ES-I3 (cell line): ENCODE results near the gene SLC6A1.

ENCODE experiments used
- H3K36me3 ChIP-seq: 2 replicates; pipeline ENCODE4 v1.6.1; 2013; ENCODE audit warnings: mild to moderate bottlenecking, low read length, control low read depth, moderate library complexity; ENCODE audit not compliant: insufficient read depth
- H3K4me1 ChIP-seq: 2 replicates; pipeline ENCODE4 v1.6.1; 2013; ENCODE audit warnings: mild to moderate bottlenecking, control low read depth, low read length; ENCODE audit not compliant: insufficient read depth
- H3K9ac ChIP-seq: 2 replicates; pipeline ENCODE4 v1.6.1; 2013; ENCODE audit warnings: low read depth, mild to moderate bottlenecking, low read length, moderate library complexity
- H3K9me3 ChIP-seq: 2 replicates; pipeline ENCODE4 v1.6.1; 2013; ENCODE audit warnings: mild to moderate bottlenecking, low read length, moderate library complexity; ENCODE audit not compliant: control insufficient read depth, insufficient read depth

Gene SLC6A1

GRCh38 chr3:11010426-11011165 is 18.0 kb downstream of the SLC6A1 start:
- H3K4me1 ChIP-seq, result no peaks in the 10 kb centered on the region
- H3K36me3 ChIP-seq, result no peaks in the 10 kb centered on the region
- no peak overlapping the region for H3K9ac ChIP-seq
- H3K9me3 ChIP-seq, result no peaks in the 10 kb centered on the region

- Histone ChIP-seq H3K36me3 (no peaks in the 10 kb centered on the region), H3K9me3 (no peaks in the 10 kb centered on the region), H3K4me1 (no peaks in the 10 kb centered on the region), H3K9ac (no peak overlapping the region)
These were observed 21.7 kb downstream of the SLC6A1 start for GRCh38 chr3:11014253-11014652.

- Histone ChIP-seq H3K9ac (no peak overlapping the region), H3K4me1 (no peaks in the 10 kb centered on the region), H3K36me3 (no peaks in the 10 kb centered on the region)
These were observed 22.2 kb downstream of the SLC6A1 start for GRCh38 chr3:11014752-11015151.

DNA sequence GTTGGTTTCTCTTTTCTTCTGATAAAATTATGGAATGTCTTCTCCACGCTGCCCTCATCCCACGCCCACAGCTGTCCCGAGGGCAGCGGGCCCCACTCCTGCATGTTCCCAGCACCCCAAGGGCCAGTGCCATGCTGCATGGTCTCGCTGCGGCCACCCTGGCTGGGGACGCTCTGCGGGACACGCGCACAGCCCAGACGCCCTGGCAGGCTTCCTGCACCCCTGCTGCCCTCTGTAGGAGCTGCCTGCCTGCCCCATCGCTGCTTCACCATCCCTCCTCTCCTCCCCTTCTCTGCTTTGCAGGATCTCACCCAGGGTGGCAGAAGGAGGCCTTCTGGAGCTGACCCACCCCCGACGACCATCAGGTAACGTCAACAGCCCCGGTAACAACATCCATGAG is 22.8 kb downstream of the SLC6A1 start:
- no peaks in the 10 kb centered on the region for H3K9me3 ChIP-seq
- H3K36me3 ChIP-seq, result no peaks in the 10 kb centered on the region
- H3K9ac ChIP-seq, result no peak overlapping the region
- H3K4me1 ChIP-seq, result no peaks in the 10 kb centered on the region

More at GRCh38 chr3:11014752-11015151, 22.2 kb downstream of the SLC6A1 start:
- no peaks in the 10 kb centered on the region for H3K9me3 ChIP-seq

GRCh38 chr3:11016727-11017126 is 24.2 kb downstream of the SLC6A1 start:
- Histone ChIP-seq H3K9me3 (no peaks in the 10 kb centered on the region), H3K9ac (no peak overlapping the region), H3K36me3 (no peaks in the 10 kb centered on the region), H3K4me1 (no peaks in the 10 kb centered on the region)

DNA sequence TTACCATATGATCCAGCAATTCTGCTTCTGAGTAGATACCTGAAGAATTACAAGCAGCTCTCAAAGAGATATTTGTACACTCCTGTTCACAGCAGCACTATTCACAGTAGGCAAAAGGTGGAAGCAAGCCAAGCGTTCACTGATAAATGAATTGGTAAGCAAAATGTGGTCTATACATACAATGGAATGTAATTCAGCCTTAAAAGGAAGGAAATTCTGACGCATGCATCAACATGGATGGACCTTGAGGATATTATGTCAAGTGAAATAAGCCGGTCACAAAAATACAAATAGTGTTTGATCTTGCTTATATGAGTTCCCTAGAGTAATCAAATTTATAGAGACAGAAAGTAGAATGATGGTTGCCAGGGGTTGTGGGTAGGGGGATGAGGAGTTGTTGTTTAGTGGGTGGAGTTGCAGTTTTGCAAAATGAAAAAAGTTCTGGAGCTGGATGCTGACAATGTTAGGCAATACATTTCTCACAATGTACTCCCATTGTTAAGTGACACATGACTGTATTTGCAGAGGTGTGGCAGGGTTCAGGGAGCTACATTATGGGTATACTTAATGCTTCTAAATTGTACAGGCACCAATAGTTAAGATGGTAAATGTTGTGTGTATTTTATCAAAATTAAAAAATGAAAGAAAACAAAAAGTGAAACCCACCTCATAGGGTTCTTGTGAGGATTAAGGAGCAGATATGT is 26.7 kb downstream of the SLC6A1 start:
- no peak overlapping the region for H3K9ac ChIP-seq
- no peaks in the 10 kb centered on the region for H3K4me1 ChIP-seq
- no peaks in the 10 kb centered on the region for H3K9me3 ChIP-seq
- no peaks in the 10 kb centered on the region for H3K36me3 ChIP-seq

DNA sequence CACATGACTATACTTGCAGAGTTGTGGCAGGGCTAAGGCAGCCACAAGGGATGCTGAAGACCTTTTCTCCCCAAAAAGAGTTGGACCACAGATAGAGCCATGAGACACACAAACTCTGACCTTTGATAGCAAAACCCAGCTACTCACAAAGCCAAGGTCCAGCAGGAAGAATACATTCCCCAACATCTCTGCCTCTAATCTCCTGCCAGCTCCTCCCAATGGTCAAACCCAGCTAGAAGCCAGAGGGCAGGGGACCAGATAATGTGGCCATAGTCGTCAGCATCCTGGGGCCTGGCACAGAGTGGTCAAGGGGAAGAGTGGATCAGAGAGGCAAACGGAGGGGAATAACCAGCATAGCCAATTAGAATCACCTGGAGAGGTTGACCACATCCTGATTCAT is 28.2 kb downstream of the SLC6A1 start:
- H3K36me3 ChIP-seq, result no peaks in the 10 kb centered on the region
- no peaks in the 10 kb centered on the region for H3K9me3 ChIP-seq
- no peak overlapping the region for H3K9ac ChIP-seq
- no peaks in the 10 kb centered on the region for H3K4me1 ChIP-seq

DNA sequence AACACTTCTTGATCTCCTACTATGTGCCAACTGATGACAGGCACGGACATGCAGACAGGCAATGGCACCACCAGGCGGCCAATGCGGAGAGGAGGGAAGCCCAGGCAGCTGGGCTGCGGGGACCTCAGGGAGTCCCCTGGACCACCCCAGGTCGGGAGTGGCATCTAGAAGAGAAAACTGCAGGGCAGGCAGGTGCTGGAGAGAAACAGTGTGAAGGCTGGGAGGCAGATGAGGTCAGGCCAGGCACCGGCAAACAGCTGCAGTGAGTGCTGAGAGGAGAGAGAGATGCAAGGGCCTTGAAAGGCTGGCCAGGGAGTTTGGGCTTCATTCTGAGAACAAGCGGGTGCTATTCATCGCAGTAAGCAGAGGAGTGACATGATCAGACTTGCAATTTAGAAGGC is 29.1 kb downstream of the SLC6A1 start:
- Histone ChIP-seq H3K9ac (no peak overlapping the region), H3K4me1 (no peaks in the 10 kb centered on the region), H3K9me3 (peaks cover 5% of the 10 kb centered on the region), H3K36me3 (no peaks in the 10 kb centered on the region)

DNA sequence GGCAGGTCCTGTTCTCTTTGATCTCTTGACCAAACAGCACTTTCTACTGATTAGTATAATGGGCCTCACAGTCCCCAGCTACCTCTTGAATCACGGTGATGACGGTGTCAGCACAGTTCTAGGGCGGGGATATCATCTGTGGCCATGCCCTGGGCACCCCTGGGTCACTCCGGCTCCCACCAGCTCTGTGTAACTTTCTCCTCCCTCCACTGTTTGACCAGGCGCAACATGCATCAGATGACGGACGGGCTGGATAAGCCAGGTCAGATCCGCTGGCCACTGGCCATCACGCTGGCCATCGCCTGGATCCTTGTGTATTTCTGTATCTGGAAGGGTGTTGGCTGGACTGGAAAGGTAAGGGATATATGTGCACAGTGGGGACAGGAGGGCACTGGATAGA is 29.6 kb downstream of the SLC6A1 start:
- Histone ChIP-seq H3K4me1 (no peaks in the 10 kb centered on the region), H3K36me3 (no peaks in the 10 kb centered on the region), H3K9ac (no peak overlapping the region), H3K9me3 (peaks cover 5% of the 10 kb centered on the region)

- Histone ChIP-seq H3K9me3 (peaks cover 5% of the 10 kb centered on the region), H3K9ac (no peak overlapping the region), H3K36me3 (no peaks in the 10 kb centered on the region), H3K4me1 (no peaks in the 10 kb centered on the region)
These were observed 31.6 kb downstream of the SLC6A1 start for GRCh38 chr3:11024181-11024580.

GRCh38 chr3:11029948-11030347 is 37.4 kb downstream of the SLC6A1 start:
- Histone ChIP-seq H3K9ac (no peak overlapping the region), H3K4me1 (no peaks in the 10 kb centered on the region), H3K9me3 (peaks cover 5% of the 10 kb centered on the region), H3K36me3 (no peaks in the 10 kb centered on the region)

- H3K9me3 ChIP-seq, result no peaks in the 10 kb centered on the region
- H3K4me1 ChIP-seq, result no peaks in the 10 kb centered on the region
- H3K9ac ChIP-seq, result no peak overlapping the region
- no peaks in the 10 kb centered on the region for H3K36me3 ChIP-seq
These were observed 41.3 kb downstream of the SLC6A1 start for GRCh38 chr3:11033871-11034270.

- Histone ChIP-seq H3K4me1 (no peaks in the 10 kb centered on the region), H3K36me3 (no peaks in the 10 kb centered on the region), H3K9ac (no peak overlapping the region), H3K9me3 (no peaks in the 10 kb centered on the region)
These were observed 41.9 kb downstream of the SLC6A1 start for GRCh38 chr3:11034309-11034985.

DNA sequence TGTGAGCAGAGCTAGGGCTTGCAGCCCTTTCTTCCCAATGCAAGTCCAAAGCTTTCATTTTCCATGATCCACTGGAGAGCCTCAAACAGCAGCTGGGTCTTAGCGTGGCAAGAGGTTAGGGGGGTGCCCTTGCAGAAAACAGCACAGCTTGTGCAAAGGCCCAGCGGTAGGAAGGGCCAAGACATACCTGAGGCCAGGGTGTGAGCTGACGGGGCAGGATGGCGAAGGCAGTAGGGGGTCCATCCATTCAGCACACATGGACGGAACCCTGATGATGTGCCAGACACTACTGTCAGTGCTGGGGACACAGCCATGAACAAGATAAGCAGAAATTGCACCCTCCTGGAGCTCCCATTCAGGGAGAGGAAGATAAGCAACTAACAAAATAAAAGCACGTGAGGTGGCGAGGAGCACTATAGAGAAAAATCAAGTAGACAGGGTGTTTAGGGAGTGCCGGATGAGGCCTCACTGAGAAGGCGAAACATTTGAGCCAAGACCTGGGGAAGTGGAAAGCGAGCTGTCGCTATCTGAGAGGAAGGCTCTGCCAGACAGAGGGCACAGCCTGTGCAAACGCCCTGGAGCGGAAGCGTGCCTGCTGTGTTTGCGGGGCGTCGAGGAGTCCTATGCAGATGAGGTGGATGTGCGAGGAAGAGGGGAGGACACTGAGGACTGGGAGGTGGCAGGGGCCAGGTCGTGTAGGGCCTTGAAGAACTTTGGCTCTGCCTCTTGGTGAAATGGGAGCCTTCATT is 43.4 kb downstream of the SLC6A1 start:
- no peaks in the 10 kb centered on the region for H3K4me1 ChIP-seq
- no peaks in the 10 kb centered on the region for H3K9me3 ChIP-seq
- no peak overlapping the region for H3K9ac ChIP-seq
- H3K36me3 ChIP-seq, result no peaks in the 10 kb centered on the region
